HepG2 (cell line): ENCODE data around the gene DCLK1. TPM values are rescaled to one million over a fixed set of nuclear protein-coding genes. Genes with fewer than 3 reads are reported as not detected.

ENCODE experiments used
- HMGA1 ChIP-seq: sonication (generic); formaldehyde crosslinking; conservative IDR thresholded peaks from 2 replicates; pipeline ENCODE4 v1.4.0; 2020; ENCODE audit warnings: missing genetic modification reagents
- NBN ChIP-seq: fragments of 450-650 bp; conservative IDR thresholded peaks from 2 replicates; pipeline ENCODE4 v1.6.1; 2017
- ZEB1 ChIP-seq: IDR thresholded peaks from 2 replicates; pipeline ENCODE4 v1.6.1; 2012; ENCODE audit warnings: mild to moderate bottlenecking, low read depth, inconsistent platforms; ENCODE audit not compliant: insufficient replicate concordance
- ZNF709 ChIP-seq: sonication (generic); formaldehyde crosslinking; IDR thresholded peaks from 2 replicates; pipeline ENCODE4 v1.5.0; 2020; ENCODE audit warnings: mild to moderate bottlenecking, missing genetic modification reagents
- ZNF724P ChIP-seq: sonication (generic); formaldehyde crosslinking; IDR thresholded peaks from 2 replicates; pipeline ENCODE4 v1.8.0; 2022; ENCODE audit warnings: missing genetic modification reagents, borderline replicate concordance
- polyA plus RNA-seq, 8 experiments: library from polyadenylated mRNA; depleted of rRNA in 3 of 8; stranded (reverse) in 7 of 8; unstranded in 1 of 8; fragments of >200 nt; fragmentation: Illumina TruSeq in 4 of 8; extraction: Trizol in 4 of 8; gene quantifications; 2 replicates each; pipeline versions ENCODE4 v1.2.1 to v1.2.3, GENCODE V29; 2011 to 2016; ENCODE audit warnings: low read depth in 4 of 8, missing spikeins in 1 of 8, mixed read lengths in 1 of 8; ENCODE audit not compliant: insufficient read depth in 1 of 8
- total RNA-seq, 5 experiments: library from RNA; depleted of rRNA; stranded (reverse); fragments of >200 nt; fragmentation: Illumina TruSeq; extraction: Trizol; gene quantifications; 2 replicates each; pipeline ENCODE4 v1.2.3, GENCODE V29; 2016; ENCODE audit warnings: low read depth in 1 of 5
- TF ChIP-seq, protein P1 (sequence below): IDR thresholded peaks from 2 replicates; pipeline ENCODE4 v1.6.1; 2016; ENCODE audit warnings: missing biosample characterization, missing genetic modification reagents, low read depth
- TF ChIP-seq, protein P2 (sequence below): sonication (generic); formaldehyde crosslinking; IDR thresholded peaks from 2 replicates; pipeline ENCODE4 v1.5.0; 2020; ENCODE audit warnings: missing genetic modification reagents
- TF ChIP-seq, protein P3 (sequence below): sonication (generic); formaldehyde crosslinking; IDR thresholded peaks from 2 replicates; pipeline ENCODE4 v1.8.1; 2022; ENCODE audit warnings: low read depth, mild to moderate bottlenecking, missing genetic modification reagents
- TF ChIP-seq, protein P4 (sequence below): sonication (generic); formaldehyde crosslinking; IDR thresholded peaks from 2 replicates; pipeline ENCODE4 v1.4.0; 2020; ENCODE audit warnings: mild to moderate bottlenecking, missing genetic modification reagents
- TF ChIP-seq, protein P5 (sequence below): sonication (generic); formaldehyde crosslinking; IDR thresholded peaks from 2 replicates; pipeline ENCODE4 v1.9.0; 2022; ENCODE audit warnings: missing genetic modification reagents, mild to moderate bottlenecking, borderline replicate concordance
- TF ChIP-seq, protein P6 (sequence below): sonication (generic); formaldehyde crosslinking; IDR thresholded peaks from 2 replicates; pipeline ENCODE4 v1.4.0; 2020; ENCODE audit warnings: missing genetic modification reagents, mild to moderate bottlenecking, borderline replicate concordance
- TF ChIP-seq, protein P7 (sequence below): sonication (generic); formaldehyde crosslinking; conservative IDR thresholded peaks from 2 replicates; pipeline ENCODE4 v1.4.0; 2020; ENCODE audit warnings: missing genetic modification reagents

DCLK1 gene
- total and polyA plus RNA-seq, 2 of the 13 experiments (the other 11 are each of a cell fraction or from before 2014, with no cell fraction given), result not detected

DNA sequence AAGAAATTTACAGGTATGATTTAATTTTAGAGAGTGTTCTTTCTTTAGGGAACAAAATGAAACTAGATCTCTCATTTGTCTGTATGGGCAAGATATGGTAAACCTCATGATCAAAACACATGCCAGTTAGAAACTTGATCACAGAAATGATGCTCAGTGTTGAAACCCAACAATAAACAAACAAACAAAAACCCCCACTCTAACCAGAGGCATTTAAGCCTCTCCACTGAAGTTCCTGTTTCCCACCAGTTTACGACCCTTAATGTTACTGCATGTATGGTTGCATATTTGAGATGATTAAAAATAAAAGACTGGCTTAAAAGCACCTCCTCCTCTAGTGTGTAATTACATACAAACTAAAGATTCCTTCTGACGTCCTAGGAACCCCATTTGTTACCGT lies 361.4 kb downstream of the DCLK1 start (continued):
- TF ChIP-seq, protein P1, sequence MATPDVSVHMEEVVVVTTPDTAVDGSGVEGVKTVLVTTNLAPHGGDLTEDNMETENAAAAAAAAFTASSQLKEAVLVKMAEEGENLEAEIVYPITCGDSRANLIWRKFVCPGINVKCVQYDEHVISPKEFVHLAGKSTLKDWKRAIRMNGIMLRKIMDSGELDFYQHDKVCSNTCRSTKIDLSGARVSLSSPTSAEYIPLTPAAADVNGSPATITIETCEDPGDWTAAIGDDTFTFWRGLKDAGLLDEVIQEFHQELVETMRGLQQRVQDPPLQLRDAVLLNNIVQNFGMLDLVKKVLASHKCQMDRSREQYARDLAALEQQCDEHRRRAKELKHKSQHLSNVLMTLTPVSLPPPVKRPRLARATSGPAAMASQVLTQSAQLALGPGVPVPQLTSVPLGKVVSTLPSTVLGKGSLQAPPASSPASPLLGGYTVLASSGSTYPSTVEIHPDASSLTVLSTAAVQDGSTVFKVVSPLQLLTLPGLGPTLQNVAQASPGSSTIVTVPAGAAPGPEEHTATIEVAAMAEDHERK (CRISPR knock-in tag), result no peak
- TF ChIP-seq, protein P2, sequence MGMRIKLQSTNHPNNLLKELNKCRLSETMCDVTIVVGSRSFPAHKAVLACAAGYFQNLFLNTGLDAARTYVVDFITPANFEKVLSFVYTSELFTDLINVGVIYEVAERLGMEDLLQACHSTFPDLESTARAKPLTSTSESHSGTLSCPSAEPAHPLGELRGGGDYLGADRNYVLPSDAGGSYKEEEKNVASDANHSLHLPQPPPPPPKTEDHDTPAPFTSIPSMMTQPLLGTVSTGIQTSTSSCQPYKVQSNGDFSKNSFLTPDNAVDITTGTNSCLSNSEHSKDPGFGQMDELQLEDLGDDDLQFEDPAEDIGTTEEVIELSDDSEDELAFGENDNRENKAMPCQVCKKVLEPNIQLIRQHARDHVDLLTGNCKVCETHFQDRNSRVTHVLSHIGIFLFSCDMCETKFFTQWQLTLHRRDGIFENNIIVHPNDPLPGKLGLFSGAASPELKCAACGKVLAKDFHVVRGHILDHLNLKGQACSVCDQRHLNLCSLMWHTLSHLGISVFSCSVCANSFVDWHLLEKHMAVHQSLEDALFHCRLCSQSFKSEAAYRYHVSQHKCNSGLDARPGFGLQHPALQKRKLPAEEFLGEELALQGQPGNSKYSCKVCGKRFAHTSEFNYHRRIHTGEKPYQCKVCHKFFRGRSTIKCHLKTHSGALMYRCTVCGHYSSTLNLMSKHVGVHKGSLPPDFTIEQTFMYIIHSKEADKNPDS, result no peak
- TF ChIP-seq, protein P3, sequence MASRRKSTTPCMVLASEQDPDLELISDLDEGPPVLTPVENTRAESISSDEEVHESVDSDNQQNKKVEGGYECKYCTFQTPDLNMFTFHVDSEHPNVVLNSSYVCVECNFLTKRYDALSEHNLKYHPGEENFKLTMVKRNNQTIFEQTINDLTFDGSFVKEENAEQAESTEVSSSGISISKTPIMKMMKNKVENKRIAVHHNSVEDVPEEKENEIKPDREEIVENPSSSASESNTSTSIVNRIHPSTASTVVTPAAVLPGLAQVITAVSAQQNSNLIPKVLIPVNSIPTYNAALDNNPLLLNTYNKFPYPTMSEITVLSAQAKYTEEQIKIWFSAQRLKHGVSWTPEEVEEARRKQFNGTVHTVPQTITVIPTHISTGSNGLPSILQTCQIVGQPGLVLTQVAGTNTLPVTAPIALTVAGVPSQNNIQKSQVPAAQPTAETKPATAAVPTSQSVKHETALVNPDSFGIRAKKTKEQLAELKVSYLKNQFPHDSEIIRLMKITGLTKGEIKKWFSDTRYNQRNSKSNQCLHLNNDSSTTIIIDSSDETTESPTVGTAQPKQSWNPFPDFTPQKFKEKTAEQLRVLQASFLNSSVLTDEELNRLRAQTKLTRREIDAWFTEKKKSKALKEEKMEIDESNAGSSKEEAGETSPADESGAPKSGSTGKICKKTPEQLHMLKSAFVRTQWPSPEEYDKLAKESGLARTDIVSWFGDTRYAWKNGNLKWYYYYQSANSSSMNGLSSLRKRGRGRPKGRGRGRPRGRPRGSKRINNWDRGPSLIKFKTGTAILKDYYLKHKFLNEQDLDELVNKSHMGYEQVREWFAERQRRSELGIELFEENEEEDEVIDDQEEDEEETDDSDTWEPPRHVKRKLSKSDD, result no peak
- TF ChIP-seq, protein P4, sequence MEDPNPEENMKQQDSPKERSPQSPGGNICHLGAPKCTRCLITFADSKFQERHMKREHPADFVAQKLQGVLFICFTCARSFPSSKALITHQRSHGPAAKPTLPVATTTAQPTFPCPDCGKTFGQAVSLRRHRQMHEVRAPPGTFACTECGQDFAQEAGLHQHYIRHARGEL (CRISPR knock-in tag), result no peak
- TF ChIP-seq ZNF724P (CRISPR knock-in tag), result no peak
- TF ChIP-seq ZEB1, result no peak
- TF ChIP-seq, protein P5, sequence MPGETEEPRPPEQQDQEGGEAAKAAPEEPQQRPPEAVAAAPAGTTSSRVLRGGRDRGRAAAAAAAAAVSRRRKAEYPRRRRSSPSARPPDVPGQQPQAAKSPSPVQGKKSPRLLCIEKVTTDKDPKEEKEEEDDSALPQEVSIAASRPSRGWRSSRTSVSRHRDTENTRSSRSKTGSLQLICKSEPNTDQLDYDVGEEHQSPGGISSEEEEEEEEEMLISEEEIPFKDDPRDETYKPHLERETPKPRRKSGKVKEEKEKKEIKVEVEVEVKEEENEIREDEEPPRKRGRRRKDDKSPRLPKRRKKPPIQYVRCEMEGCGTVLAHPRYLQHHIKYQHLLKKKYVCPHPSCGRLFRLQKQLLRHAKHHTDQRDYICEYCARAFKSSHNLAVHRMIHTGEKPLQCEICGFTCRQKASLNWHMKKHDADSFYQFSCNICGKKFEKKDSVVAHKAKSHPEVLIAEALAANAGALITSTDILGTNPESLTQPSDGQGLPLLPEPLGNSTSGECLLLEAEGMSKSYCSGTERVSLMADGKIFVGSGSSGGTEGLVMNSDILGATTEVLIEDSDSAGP (CRISPR knock-in tag), result no peak
- no peak for TF ChIP-seq NBN
- TF ChIP-seq, protein P6, sequence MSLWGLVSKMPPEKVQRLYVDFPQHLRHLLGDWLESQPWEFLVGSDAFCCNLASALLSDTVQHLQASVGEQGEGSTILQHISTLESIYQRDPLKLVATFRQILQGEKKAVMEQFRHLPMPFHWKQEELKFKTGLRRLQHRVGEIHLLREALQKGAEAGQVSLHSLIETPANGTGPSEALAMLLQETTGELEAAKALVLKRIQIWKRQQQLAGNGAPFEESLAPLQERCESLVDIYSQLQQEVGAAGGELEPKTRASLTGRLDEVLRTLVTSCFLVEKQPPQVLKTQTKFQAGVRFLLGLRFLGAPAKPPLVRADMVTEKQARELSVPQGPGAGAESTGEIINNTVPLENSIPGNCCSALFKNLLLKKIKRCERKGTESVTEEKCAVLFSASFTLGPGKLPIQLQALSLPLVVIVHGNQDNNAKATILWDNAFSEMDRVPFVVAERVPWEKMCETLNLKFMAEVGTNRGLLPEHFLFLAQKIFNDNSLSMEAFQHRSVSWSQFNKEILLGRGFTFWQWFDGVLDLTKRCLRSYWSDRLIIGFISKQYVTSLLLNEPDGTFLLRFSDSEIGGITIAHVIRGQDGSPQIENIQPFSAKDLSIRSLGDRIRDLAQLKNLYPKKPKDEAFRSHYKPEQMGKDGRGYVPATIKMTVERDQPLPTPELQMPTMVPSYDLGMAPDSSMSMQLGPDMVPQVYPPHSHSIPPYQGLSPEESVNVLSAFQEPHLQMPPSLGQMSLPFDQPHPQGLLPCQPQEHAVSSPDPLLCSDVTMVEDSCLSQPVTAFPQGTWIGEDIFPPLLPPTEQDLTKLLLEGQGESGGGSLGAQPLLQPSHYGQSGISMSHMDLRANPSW (CRISPR knock-in tag), result no peak
- TF ChIP-seq ZNF709 (CRISPR knock-in tag), result no peak
- no peak for TF ChIP-seq HMGA1 (CRISPR knock-in tag)
- TF ChIP-seq, protein P7, sequence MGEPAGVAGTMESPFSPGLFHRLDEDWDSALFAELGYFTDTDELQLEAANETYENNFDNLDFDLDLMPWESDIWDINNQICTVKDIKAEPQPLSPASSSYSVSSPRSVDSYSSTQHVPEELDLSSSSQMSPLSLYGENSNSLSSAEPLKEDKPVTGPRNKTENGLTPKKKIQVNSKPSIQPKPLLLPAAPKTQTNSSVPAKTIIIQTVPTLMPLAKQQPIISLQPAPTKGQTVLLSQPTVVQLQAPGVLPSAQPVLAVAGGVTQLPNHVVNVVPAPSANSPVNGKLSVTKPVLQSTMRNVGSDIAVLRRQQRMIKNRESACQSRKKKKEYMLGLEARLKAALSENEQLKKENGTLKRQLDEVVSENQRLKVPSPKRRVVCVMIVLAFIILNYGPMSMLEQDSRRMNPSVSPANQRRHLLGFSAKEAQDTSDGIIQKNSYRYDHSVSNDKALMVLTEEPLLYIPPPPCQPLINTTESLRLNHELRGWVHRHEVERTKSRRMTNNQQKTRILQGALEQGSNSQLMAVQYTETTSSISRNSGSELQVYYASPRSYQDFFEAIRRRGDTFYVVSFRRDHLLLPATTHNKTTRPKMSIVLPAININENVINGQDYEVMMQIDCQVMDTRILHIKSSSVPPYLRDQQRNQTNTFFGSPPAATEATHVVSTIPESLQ (CRISPR knock-in tag), result no peak
